ENCODE results near the gene ZNF440.
"Not testable (repeated sequence)": the region's sequence is repeated elsewhere in the genome, so short reads cannot be mapped to it uniquely, and the experiment has no call there.

The ZNF440 gene

GRCh38 chr19:11860721-11861120, 46.6 kb downstream of the ZNF440 start:
- H3K36me3 ChIP-seq (ENCODE audit: control insufficient read depth in 2 of 2, insufficient read depth in 2 of 2, low read length in 2 of 2): peaks cover 0 to 2% of the 10 kb centered on the region in 2 donors
- peaks cover 2 to 7% of the 10 kb centered on the region in 2 donors for H3K9me3 ChIP-seq (ENCODE audit: control insufficient read depth in 2 of 2, low read length in 2 of 2)
- H3K4me3 ChIP-seq (ENCODE audit: low read length in 2 of 2): no peak overlapping the region
- H3K27ac ChIP-seq (ENCODE audit: low read length): no peak overlapping the region
- H3K9ac ChIP-seq (ENCODE audit: low read length in 2 of 2): no peak overlapping the region
- H3K4me1 ChIP-seq (ENCODE audit: control insufficient read depth, insufficient read depth, low read length): no peaks in the 10 kb centered on the region
- no peaks in the 10 kb centered on the region for H3K27me3 ChIP-seq (ENCODE audit: control insufficient read depth in 1 of 2, insufficient read depth in 2 of 2, low read length in 2 of 2)

DNA sequence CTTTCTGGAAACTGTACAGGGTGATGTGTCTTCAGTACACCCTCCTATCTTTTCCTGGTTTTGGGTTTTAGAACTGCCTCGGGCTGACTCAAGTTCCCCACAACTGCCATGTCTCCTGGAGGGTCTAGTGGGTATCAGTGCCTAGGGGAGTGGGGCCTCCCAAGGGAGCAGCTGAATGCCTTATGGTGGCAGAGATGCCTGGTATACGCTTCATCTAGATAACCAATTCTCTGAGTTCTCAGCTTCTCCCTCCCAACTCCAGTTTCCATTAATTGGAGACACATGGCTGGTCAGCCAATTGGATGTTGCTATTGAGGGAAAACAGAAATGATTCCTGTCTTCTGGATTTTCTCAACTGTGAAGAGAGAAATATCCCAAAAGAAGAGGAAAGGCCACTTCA, 47.2 kb downstream of the ZNF440 start:
- Histone ChIP-seq H3K4me3 (ENCODE audit: low read length in 2 of 2) (no peak overlapping the region), H3K27me3 (ENCODE audit: control insufficient read depth in 1 of 2, insufficient read depth in 2 of 2, low read length in 2 of 2) (no peaks in the 10 kb centered on the region), H3K36me3 (ENCODE audit: control insufficient read depth in 2 of 2, insufficient read depth in 2 of 2, low read length in 2 of 2) (peaks cover 2% of the 10 kb centered on the region in 2 donors), H3K9me3 (ENCODE audit: control insufficient read depth in 2 of 2, low read length in 2 of 2) (peaks cover 2 to 7% of the 10 kb centered on the region in 2 donors), H3K4me1 (ENCODE audit: control insufficient read depth, insufficient read depth, low read length) (no peaks in the 10 kb centered on the region), H3K27ac (ENCODE audit: low read length) (no peak overlapping the region), H3K9ac (ENCODE audit: low read length in 2 of 2) (no peak overlapping the region)

- peaks cover 22 to 27% of the 10 kb centered on the region in 2 donors for H3K36me3 ChIP-seq (ENCODE audit: control insufficient read depth in 2 of 2, insufficient read depth in 2 of 2, low read length in 2 of 2)
- not testable (repeated sequence) for H3K27ac ChIP-seq (ENCODE audit: low read length); H3K9ac ChIP-seq (ENCODE audit: low read length in 2 of 2); H3K4me3 ChIP-seq (ENCODE audit: low read length in 2 of 2); H3K27me3 ChIP-seq (ENCODE audit: control insufficient read depth in 1 of 2, insufficient read depth in 2 of 2, low read length in 2 of 2); H3K4me1 ChIP-seq (ENCODE audit: control insufficient read depth, insufficient read depth, low read length)
- peaks cover 19 to 30% of the 10 kb centered on the region in 2 donors for H3K9me3 ChIP-seq (ENCODE audit: control insufficient read depth in 2 of 2, low read length in 2 of 2)
Observed at GRCh38 chr19:11867766-11868165, 53.7 kb downstream of the ZNF440 start.

DNA sequence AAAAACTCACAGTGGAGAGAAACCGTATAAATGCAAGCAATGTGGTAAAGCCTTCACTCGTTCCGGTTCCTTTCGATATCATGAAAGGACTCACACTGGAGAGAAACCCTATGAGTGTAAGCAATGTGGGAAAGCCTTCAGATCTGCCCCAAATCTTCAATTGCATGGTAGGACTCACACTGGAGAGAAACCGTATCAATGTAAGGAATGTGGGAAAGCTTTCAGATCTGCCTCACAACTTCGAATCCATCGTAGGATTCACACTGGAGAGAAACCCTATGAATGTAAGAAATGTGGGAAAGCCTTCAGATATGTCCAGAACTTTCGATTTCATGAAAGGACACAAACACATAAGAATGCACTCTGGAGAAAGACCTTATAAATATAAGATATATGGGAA, 54.1 kb downstream of the ZNF440 start:
- H3K9ac ChIP-seq (ENCODE audit: low read length in 2 of 2): no peak overlapping the region
- peaks cover 19 to 30% of the 10 kb centered on the region in 2 donors for H3K9me3 ChIP-seq (ENCODE audit: control insufficient read depth in 2 of 2, low read length in 2 of 2)
- no peak overlapping the region for H3K27ac ChIP-seq (ENCODE audit: low read length)
- no peaks in the 10 kb centered on the region for H3K27me3 ChIP-seq (ENCODE audit: control insufficient read depth in 1 of 2, insufficient read depth in 2 of 2, low read length in 2 of 2)
- peaks cover 22 to 27% of the 10 kb centered on the region in 2 donors for H3K36me3 ChIP-seq (ENCODE audit: control insufficient read depth in 2 of 2, insufficient read depth in 2 of 2, low read length in 2 of 2)
- H3K4me1 ChIP-seq (ENCODE audit: control insufficient read depth, insufficient read depth, low read length): no peaks in the 10 kb centered on the region
- no peak overlapping the region for H3K4me3 ChIP-seq (ENCODE audit: low read length in 2 of 2)

DNA sequence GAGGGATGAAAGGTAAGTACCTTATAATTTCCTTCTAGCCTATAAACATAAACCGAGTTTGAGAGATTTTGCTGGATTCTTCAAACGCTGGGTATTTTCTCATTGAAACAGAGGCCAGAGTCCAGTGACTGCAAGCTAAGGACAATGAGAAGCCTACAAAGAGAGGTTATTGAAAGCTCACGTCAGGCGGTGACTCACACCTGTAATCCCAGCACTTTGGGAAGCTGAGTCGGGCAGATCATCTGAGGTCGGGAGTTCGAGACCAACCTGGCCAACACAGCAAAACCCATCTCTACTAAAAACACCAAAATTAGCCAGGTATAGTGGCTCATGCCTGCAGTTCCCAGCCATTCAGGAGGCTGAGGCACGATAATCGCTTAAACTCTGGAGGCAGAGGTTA, 58.6 kb downstream of the ZNF440 start:
- Histone ChIP-seq H3K4me3 (ENCODE audit: low read length in 2 of 2) (no peak overlapping the region), H3K9me3 (ENCODE audit: control insufficient read depth in 2 of 2, low read length in 2 of 2) (peaks cover 12 to 18% of the 10 kb centered on the region in 2 donors), H3K36me3 (ENCODE audit: control insufficient read depth in 2 of 2, insufficient read depth in 2 of 2, low read length in 2 of 2) (peaks cover 13 to 15% of the 10 kb centered on the region in 2 donors), H3K4me1 (ENCODE audit: control insufficient read depth, insufficient read depth, low read length) (no peaks in the 10 kb centered on the region), H3K9ac (ENCODE audit: low read length in 2 of 2) (no peak overlapping the region), H3K27me3 (ENCODE audit: control insufficient read depth in 1 of 2, insufficient read depth in 2 of 2, low read length in 2 of 2) (no peaks in the 10 kb centered on the region), H3K27ac (ENCODE audit: low read length) (no peak overlapping the region)

DNA sequence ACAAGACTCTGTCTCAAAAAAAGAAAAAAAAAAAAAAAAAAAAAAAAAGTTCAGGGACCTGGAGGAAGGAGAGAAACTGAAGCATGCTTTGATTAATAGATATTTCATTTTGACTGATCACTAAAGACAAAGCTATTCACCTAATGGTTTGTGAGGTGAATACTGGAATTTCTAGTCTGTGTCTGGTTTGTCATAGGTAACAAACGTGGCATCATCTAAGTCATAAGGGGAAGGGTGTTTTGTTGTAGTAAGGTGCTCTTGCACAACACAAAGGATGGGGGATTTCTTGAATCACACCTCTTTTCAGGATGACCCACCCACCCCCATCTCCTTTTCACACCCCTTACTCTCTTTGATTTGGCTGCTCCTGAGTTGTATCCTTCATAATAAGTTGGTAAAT, 59.7 kb downstream of the ZNF440 start:
- peaks cover 4 to 7% of the 10 kb centered on the region in 2 donors for H3K9me3 ChIP-seq (ENCODE audit: control insufficient read depth in 2 of 2, low read length in 2 of 2)
- no peaks in the 10 kb centered on the region for H3K27me3 ChIP-seq (ENCODE audit: control insufficient read depth in 1 of 2, insufficient read depth in 2 of 2, low read length in 2 of 2)
- H3K36me3 ChIP-seq (ENCODE audit: control insufficient read depth in 2 of 2, insufficient read depth in 2 of 2, low read length in 2 of 2): peaks cover 3 to 4% of the 10 kb centered on the region in 2 donors
- no peak overlapping the region for H3K27ac ChIP-seq (ENCODE audit: low read length)
- no peak overlapping the region for H3K9ac ChIP-seq (ENCODE audit: low read length in 2 of 2)
- H3K4me3 ChIP-seq (ENCODE audit: low read length in 2 of 2): no peak overlapping the region
- no peaks in the 10 kb centered on the region for H3K4me1 ChIP-seq (ENCODE audit: control insufficient read depth, insufficient read depth, low read length)

DNA sequence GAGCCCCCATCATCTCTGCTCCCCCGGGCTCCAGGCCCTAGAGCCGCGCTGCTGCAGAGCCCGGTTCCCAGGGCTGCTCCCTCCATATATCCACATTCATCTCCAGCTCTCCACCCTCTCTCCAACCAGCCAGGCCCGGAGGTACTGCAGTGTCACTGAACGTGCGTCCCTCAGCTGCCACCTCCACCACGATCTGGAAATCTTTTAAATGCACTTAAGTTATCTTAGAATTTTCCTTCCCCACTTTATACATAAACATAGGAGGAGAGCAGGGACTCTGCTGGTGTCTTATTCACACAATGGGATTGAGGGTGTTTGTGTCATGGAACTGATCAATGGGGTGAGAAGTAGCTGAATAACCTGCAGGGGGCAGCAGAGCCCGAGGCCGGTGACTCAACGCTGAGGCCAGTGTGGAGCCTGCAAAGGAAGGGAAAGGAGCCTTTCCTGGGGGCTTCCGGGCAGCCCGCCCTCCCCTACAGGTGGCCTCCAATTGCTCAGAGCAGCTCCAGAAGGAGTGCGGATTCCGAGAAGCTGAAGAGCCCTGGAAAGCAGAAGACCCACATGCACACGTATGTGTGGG, 65.7 kb downstream of the ZNF440 start:
- H3K27ac ChIP-seq (ENCODE audit: low read length); H3K9me3 ChIP-seq (ENCODE audit: control insufficient read depth in 2 of 2, low read length in 2 of 2); H3K9ac ChIP-seq (ENCODE audit: low read length in 2 of 2); H3K4me3 ChIP-seq (ENCODE audit: low read length in 2 of 2); H3K36me3 ChIP-seq (ENCODE audit: control insufficient read depth in 2 of 2, insufficient read depth in 2 of 2, low read length in 2 of 2); H3K27me3 ChIP-seq (ENCODE audit: control insufficient read depth in 1 of 2, insufficient read depth in 2 of 2, low read length in 2 of 2); H3K4me1 ChIP-seq (ENCODE audit: control insufficient read depth, insufficient read depth, low read length): not testable (repeated sequence)

GRCh38 chr19:11880598-11880997, 66.5 kb downstream of the ZNF440 start:
- Histone ChIP-seq H3K27me3 (ENCODE audit: control insufficient read depth in 1 of 2, insufficient read depth in 2 of 2, low read length in 2 of 2) (no peaks in the 10 kb centered on the region), H3K36me3 (ENCODE audit: control insufficient read depth in 2 of 2, insufficient read depth in 2 of 2, low read length in 2 of 2) (no peaks in the 10 kb centered on the region), H3K4me3 (ENCODE audit: low read length in 2 of 2) (no peak overlapping the region), H3K27ac (ENCODE audit: low read length) (no peak overlapping the region), H3K4me1 (ENCODE audit: control insufficient read depth, insufficient read depth, low read length) (no peaks in the 10 kb centered on the region), H3K9me3 (ENCODE audit: control insufficient read depth in 2 of 2, low read length in 2 of 2) (no peaks in the 10 kb centered on the region), H3K9ac (ENCODE audit: low read length in 2 of 2) (no peak overlapping the region)

DNA sequence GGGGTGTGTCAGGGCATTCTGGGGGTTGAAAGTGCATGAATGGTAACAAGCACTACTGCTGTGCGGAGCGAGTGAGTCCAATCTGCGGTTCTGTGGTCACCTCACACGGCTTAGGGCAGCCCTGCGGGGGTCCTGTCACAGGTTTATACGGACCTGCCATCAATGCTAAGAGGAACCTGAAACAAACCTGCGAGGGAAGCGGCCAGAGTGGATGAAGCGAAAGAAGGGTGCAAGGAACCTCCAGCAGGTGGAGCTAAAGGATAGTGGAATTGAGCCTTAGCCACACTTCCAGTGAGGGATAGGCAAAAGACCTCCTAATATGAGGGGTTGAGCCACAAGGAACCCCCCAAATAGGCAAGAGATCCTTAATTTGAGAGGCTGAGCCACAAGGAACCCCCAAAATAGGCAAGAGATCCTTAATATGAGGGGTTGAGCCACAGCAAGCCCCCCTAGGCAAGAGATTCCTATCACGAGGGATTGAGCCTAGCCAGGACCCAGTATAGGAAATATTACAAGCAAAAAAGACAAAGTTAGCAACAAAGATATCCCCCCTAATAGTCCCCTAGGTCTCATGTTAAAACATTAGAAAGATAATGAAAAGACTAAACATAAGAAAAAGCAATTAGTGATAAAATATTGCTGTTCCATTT, 67.2 kb downstream of the ZNF440 start:
- Histone ChIP-seq H3K4me3 (ENCODE audit: low read length in 2 of 2) (no peak overlapping the region), H3K9ac (ENCODE audit: low read length in 2 of 2) (peak overlapping the region in 1 of 2 donors; percentile 13), H3K9me3 (ENCODE audit: control insufficient read depth in 2 of 2, low read length in 2 of 2) (no peaks in the 10 kb centered on the region), H3K27ac (ENCODE audit: low read length) (no peak overlapping the region), H3K36me3 (ENCODE audit: control insufficient read depth in 2 of 2, insufficient read depth in 2 of 2, low read length in 2 of 2) (no peaks in the 10 kb centered on the region), H3K4me1 (ENCODE audit: control insufficient read depth, insufficient read depth, low read length) (no peaks in the 10 kb centered on the region), H3K27me3 (ENCODE audit: control insufficient read depth in 1 of 2, insufficient read depth in 2 of 2, low read length in 2 of 2) (no peaks in the 10 kb centered on the region)

DNA sequence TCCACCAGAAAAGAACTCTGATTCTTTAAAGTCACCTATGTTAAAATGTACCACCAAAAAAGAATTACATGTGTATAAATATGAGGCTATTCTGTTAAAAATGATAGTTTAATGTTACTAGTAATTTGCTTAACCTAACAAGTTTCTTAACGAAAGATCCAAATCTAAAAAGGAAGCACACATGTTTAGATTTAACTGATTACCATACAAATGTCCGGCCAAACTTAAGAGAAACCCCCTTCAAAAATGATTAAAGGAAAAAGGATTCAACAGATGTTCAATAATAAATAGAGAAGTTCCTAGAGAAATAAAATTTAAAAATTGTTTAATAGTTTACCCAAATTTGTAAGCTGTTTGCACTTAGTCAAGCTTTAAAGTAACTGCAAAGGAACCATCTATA, 68.5 kb downstream of the ZNF440 start:
- Histone ChIP-seq H3K4me3 (ENCODE audit: low read length in 2 of 2) (no peak overlapping the region), H3K9me3 (ENCODE audit: control insufficient read depth in 2 of 2, low read length in 2 of 2) (no peaks in the 10 kb centered on the region), H3K9ac (ENCODE audit: low read length in 2 of 2) (no peak overlapping the region), H3K27me3 (ENCODE audit: control insufficient read depth in 1 of 2, insufficient read depth in 2 of 2, low read length in 2 of 2) (no peaks in the 10 kb centered on the region), H3K36me3 (ENCODE audit: control insufficient read depth in 2 of 2, insufficient read depth in 2 of 2, low read length in 2 of 2) (no peaks in the 10 kb centered on the region), H3K27ac (ENCODE audit: low read length) (no peak overlapping the region), H3K4me1 (ENCODE audit: control insufficient read depth, insufficient read depth, low read length) (peaks cover 6% of the 10 kb centered on the region)

All from stomach smooth muscle (tissue), 2 donors.